GM19372 (cell line): Measurements from ENCODE around the gene CHD6.
A peak's percentile ranks its signal among the peaks of the same experiment; 100 is the strongest.

Experiments
- ATAC-seq: cut with Tn5 transposase; IDR thresholded peaks from one replicate; pipeline ENCODE4 v1.9.1; 2021; ENCODE audit warnings: mild to moderate bottlenecking, low read depth, moderate library complexity; ENCODE audit not compliant: unreplicated experiment

The CHD6 gene

GRCh38 chr20:41617902-41618806, at the start of gene CHD6:
CHD6 (minus strand) TSS chr20:41618377; CDS start chr20:41551337, 67,040 bp downstream.
- ATAC-seq, result peak; percentile 97

GRCh38 chr20:41664584-41664983, 46.4 kb upstream of the CHD6 start:
- ATAC-seq, result no peak

- ATAC-seq, result no peak
Measured at GRCh38 chr20:41657655-41658054, 39.5 kb upstream of the CHD6 start.

- no peak for ATAC-seq
Measured at GRCh38 chr20:41655962-41656618, 37.9 kb upstream of the CHD6 start.

GRCh38 chr20:41654884-41655283, 36.7 kb upstream of the CHD6 start:
- ATAC-seq, result no peak

GRCh38 chr20:41654292-41654691, 36.1 kb upstream of the CHD6 start:
- ATAC-seq, result no peak

GRCh38 chr20:41650231-41650948, 32.2 kb upstream of the CHD6 start:
- no peak for ATAC-seq

- ATAC-seq, result no peak
Measured at GRCh38 chr20:41649489-41649888, 31.3 kb upstream of the CHD6 start.

GRCh38 chr20:41645372-41645771, 27.2 kb upstream of the CHD6 start:
- ATAC-seq, result no peak

- no peak for ATAC-seq
Measured at GRCh38 chr20:41643504-41643938, 25.3 kb upstream of the CHD6 start.

- ATAC-seq, result no peak
Measured at GRCh38 chr20:41639630-41640029, 21.5 kb upstream of the CHD6 start.

GRCh38 chr20:41638456-41638855, 20.3 kb upstream of the CHD6 start:
- no peak for ATAC-seq

- ATAC-seq, result no peak
Measured at GRCh38 chr20:41635158-41635557, 17.0 kb upstream of the CHD6 start.

- no peak for ATAC-seq
Measured at GRCh38 chr20:41632896-41633295, 14.7 kb upstream of the CHD6 start.

- ATAC-seq, result no peak
Measured at GRCh38 chr20:41631826-41632225, 13.6 kb upstream of the CHD6 start.

- ATAC-seq, result no peak
Measured at GRCh38 chr20:41630846-41631245, 12.7 kb upstream of the CHD6 start.

- no peak for ATAC-seq
Measured at GRCh38 chr20:41627611-41628244, 9.6 kb upstream of the CHD6 start.

- no peak for ATAC-seq
Measured at GRCh38 chr20:41627001-41627495, 8.9 kb upstream of the CHD6 start.

- ATAC-seq, result no peak
Measured at GRCh38 chr20:41623625-41624375, 5.6 kb upstream of the CHD6 start.

GRCh38 chr20:41622584-41622983, 4.4 kb upstream of the CHD6 start:
- no peak for ATAC-seq
